GM12878 (cell line): ENCODE measurements around the gene LYRM4. TPM values are rescaled to one million over a fixed set of nuclear protein-coding genes. Genes with fewer than 3 reads are reported as not detected.

Experiments used
- ATAC-seq: fragments of 200-7000 bp; cut with Tn5 transposase; 3 replicates; pipeline ENCODE4 v1.9.1; 2020; ENCODE audit warnings: mild to moderate bottlenecking, moderate library complexity
- BruUV-seq: library from RNA; stranded (reverse); fragments of 400-500 nt; replicated peaks from 2 replicates; lab custom pipeline; 2021; lab: Mats Ljungman, UMichigan
- CTCF ChIA-PET: fragments of 300-600 bp; sonication (Branson Sonifier 250); formaldehyde crosslinking; extraction: SDS; loops from one replicate; lab custom pipeline; 2021; ENCODE audit warnings: inconsistent platforms; lab: Yijun Ruan, JAX
- POLR2A ChIA-PET: fragments of 350-600 bp; formaldehyde crosslinking; extraction: SDS; loops from one replicate; lab custom pipeline; 2021; ENCODE audit warnings: inconsistent platforms; lab: Charles Lee
- RAD21 ChIA-PET: fragments of 300-600 bp; sonication (Branson Sonifier 250); formaldehyde crosslinking; loops from one replicate; lab custom pipeline; 2023; ENCODE audit warnings: antibody characterized with exemption; ENCODE audit not compliant: unreplicated experiment; lab: Charles Lee
- SMC1A ChIA-PET: fragments of 300-600 bp; sonication (Branson Sonifier 250); formaldehyde crosslinking; loops from one replicate; lab custom pipeline; 2023; ENCODE audit not compliant: unreplicated experiment, uncharacterized antibody; lab: Charles Lee
- DNase-seq: peaks from one replicate; pipeline ENCODE4 v3.0.0-alpha.2; 2011; ENCODE audit warnings: low read depth, low spot score
- FAIRE-seq: peaks from 3 replicates; lab custom pipeline; 2011; peaks lifted over from hg19 to GRCh38; lab: Jason Lieb, UNC
- H2AFZ ChIP-seq: 2 replicates; pipeline ENCODE4 v1.6.0; 2011; ENCODE audit warnings: low read depth, low read length, control low read depth; ENCODE audit not compliant: control insufficient read depth
- H3K27ac ChIP-seq: 2 replicates; pipeline ENCODE4 v1.5.1; 2011; ENCODE audit warnings: control low read depth; ENCODE audit not compliant: control insufficient read depth, insufficient read depth
- H3K27me3 ChIP-seq, 2 experiments: replicated peaks in 1 of 2; 2 replicates each; pipeline versions ENCODE4 v1.6.0 to v1.6.1; 2011; ENCODE audit warnings: low read length in 1 of 2; ENCODE audit not compliant: control insufficient read depth in 2 of 2, insufficient read depth in 2 of 2
- H3K36me3 ChIP-seq, 2 experiments: 2 replicates each; pipeline ENCODE4 v1.5.1; 2011; ENCODE audit warnings: low read length in 1 of 2; ENCODE audit not compliant: control insufficient read depth in 2 of 2, insufficient read depth in 2 of 2
- H3K4me1 ChIP-seq: 2 replicates; pipeline ENCODE4 v1.6.1; 2011; ENCODE audit warnings: mild to moderate bottlenecking, low read length, moderate library complexity, mixed read lengths; ENCODE audit not compliant: control insufficient read depth, insufficient read depth
- H3K4me2 ChIP-seq: 2 replicates; pipeline ENCODE4 v1.6.0; 2011; ENCODE audit warnings: control low read depth; ENCODE audit not compliant: control insufficient read depth, insufficient read depth
- H3K4me3 ChIP-seq: fragments of 200-600 bp; sonication (generic); 2 replicates; pipeline ENCODE4 v1.5.1; 2016
- H3K79me2 ChIP-seq: 2 replicates; pipeline ENCODE4 v1.6.0; 2011; ENCODE audit warnings: low read length; ENCODE audit not compliant: control insufficient read depth, insufficient read depth
- H3K9ac ChIP-seq: 2 replicates; pipeline ENCODE4 v1.8.0; 2011; ENCODE audit warnings: low read length, control low read depth, mixed read lengths; ENCODE audit not compliant: control insufficient read depth, insufficient read depth
- H3K9me3 ChIP-seq: replicated peaks from 3 replicates; pipeline ENCODE4 v1.5.1; 2011; ENCODE audit warnings: mild to moderate bottlenecking, low read length; ENCODE audit not compliant: control insufficient read depth, insufficient read depth
- H4K20me1 ChIP-seq: 2 replicates; pipeline ENCODE4 v1.6.0; 2011; ENCODE audit not compliant: control insufficient read depth, insufficient read depth
- CHD4 ChIP-seq: fragments of 200-600 bp; sonication (generic); IDR thresholded peaks from 2 replicates; pipeline ENCODE4 v1.6.1; 2016; ENCODE audit warnings: mild to moderate bottlenecking
- KDM1A ChIP-seq: fragments of 200-600 bp; sonication (generic); IDR thresholded peaks from 2 replicates; pipeline ENCODE4 v1.6.1; 2016; ENCODE audit warnings: borderline replicate concordance
- MEF2B ChIP-seq: fragments of 450-650 bp; IDR thresholded peaks from 2 replicates; pipeline ENCODE4 v1.6.1; 2018; ENCODE audit warnings: mild to moderate bottlenecking, moderate library complexity; ENCODE audit not compliant: partially characterized antibody, poor library complexity, severe bottlenecking
- MXI1 ChIP-seq: fragments of 150-350 bp; IDR thresholded peaks from 2 replicates; pipeline ENCODE4 v1.6.1; 2011; ENCODE audit warnings: low read depth, mild to moderate bottlenecking, inconsistent platforms, low read length, improper control_type of control experiment
- POU2F2 ChIP-seq: IDR thresholded peaks from 3 replicates; pipeline ENCODE4 v1.6.1; 2011; ENCODE audit warnings: low read depth, mild to moderate bottlenecking, low read length, borderline replicate concordance
- RFX5 ChIP-seq: IDR thresholded peaks from 2 replicates; pipeline ENCODE4 v1.6.1; 2011; ENCODE audit warnings: low read depth, low read length, improper control_type of control experiment
- WGBS: methylation state at CpG from one replicate; pipeline ENCODE4 v1.1.6; 2016; ENCODE audit warnings: low lambda C conversion rate; ENCODE audit not compliant: insufficient replicate concordance, insufficient coverage; ENCODE audit errors: missing lambda C conversion rate; 5-methylcytosine and 5-hydroxymethylcytosine counted together
- in situ Hi-C: fragments of 300-500 bp; cut with MboI; formaldehyde crosslinking; loops from 9 replicates; pipeline ENCODE4 v1.14.3; 2018; ENCODE audit warnings: mixed read lengths
- intact Hi-C: fragments of 100-400 bp; cut with micrococcal nuclease; formaldehyde crosslinking; loops from one replicate; pipeline ENCODE4 v1.14.2; 2022; ENCODE audit not compliant: unreplicated experiment
- polyA plus RNA-seq, 11 experiments: library from polyadenylated mRNA; depleted of rRNA in 4 of 11; unstranded in 6 of 11; stranded (reverse) in 5 of 11; fragments of >200 nt; fragmentation: Nextera tagmentation in 4 of 11; fragmentation: Illumina TruSeq in 1 of 11; extraction: Ambion mirVana in 4 of 11; extraction: Trizol in 1 of 11; gene quantifications; 1 replicate in 1 of 11; 2 replicates in 10 of 11; pipeline versions ENCODE4 v1.2.1 to v1.2.3, GENCODE V29; 2011 to 2016; ENCODE audit warnings: inconsistent platforms in 2 of 11, missing spikeins in 2 of 11, low read depth in 1 of 11
- total RNA-seq, 4 experiments: library from RNA; depleted of rRNA in 3 of 4; stranded (reverse); fragments of >200 nt in 3 of 4; fragmentation: Illumina TruSeq in 1 of 4; extraction: Trizol in 1 of 4; gene quantifications; 2 replicates each; pipeline versions ENCODE4 v1.2.1 to v1.2.3, GENCODE V29; 2013 to 2021
- TF ChIP-seq, protein P1 (sequence below): fragments of 450-650 bp; IDR thresholded peaks from 2 replicates; pipeline ENCODE4 v1.6.1; 2018; ENCODE audit warnings: borderline replicate concordance, mild to moderate bottlenecking; ENCODE audit not compliant: partially characterized antibody
- TF ChIP-seq, protein P2 (sequence below): fragments of 150-350 bp; IDR thresholded peaks from 2 replicates; pipeline ENCODE4 v1.6.1; 2014; ENCODE audit warnings: mild to moderate bottlenecking, low read depth, low read length

Gene LYRM4
- total and polyA plus RNA-seq, 10 of the 15 experiments (the other 5 are each of a cell fraction or from before 2014, with no cell fraction given), result 32.7 to 66.8 (median 44.0) TPM

DNA sequence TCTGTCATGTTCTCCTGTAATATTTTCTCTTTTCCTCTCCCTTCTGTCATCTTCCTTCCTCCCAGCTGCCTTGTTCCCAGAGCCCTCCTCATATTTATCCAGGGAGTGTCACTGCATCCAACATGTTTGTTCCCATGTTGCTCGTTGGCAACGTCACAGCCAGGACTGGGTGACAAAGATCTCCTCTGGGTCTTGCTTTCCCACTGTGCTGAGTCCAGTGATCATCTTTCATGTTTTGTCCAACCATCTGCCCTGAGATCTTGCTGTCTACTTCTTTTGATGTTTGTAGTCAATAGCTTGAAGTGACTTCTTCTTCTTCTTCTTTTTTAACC is 27.2 kb upstream of the LYRM4 start:
- ChIA-PET SMC1A (interaction anchor here (0.7 to 1.4 kb wide), 6 partner anchors 12 to 113 kb away, joined by 3 to 6 read pairs (median 4); partner anchors contain the start of gene FARS2), POLR2A (no interaction called here), RAD21 (interaction anchor here (0.7 to 0.9 kb wide), 3 partner anchors 11 to 23 kb away, joined by 3 read pairs; no protein-coding TSS in a partner anchor), CTCF (interaction anchor here (1.2 to 2.1 kb wide), 3 partner anchors 15 to 144 kb away, joined by 4 to 11 read pairs (median 9); no protein-coding TSS in a partner anchor)
- BruUV-seq, result no TSS peak
- no peak overlapping the region for H3K9ac ChIP-seq
- in situ Hi-C loops (no loop called here), intact Hi-C loops (no loop called here)
- H3K9me3 ChIP-seq, result no peaks in the 10 kb centered on the region
- no peaks in the 10 kb centered on the region for H3K36me3 ChIP-seq
- TF ChIP-seq, protein P1, sequence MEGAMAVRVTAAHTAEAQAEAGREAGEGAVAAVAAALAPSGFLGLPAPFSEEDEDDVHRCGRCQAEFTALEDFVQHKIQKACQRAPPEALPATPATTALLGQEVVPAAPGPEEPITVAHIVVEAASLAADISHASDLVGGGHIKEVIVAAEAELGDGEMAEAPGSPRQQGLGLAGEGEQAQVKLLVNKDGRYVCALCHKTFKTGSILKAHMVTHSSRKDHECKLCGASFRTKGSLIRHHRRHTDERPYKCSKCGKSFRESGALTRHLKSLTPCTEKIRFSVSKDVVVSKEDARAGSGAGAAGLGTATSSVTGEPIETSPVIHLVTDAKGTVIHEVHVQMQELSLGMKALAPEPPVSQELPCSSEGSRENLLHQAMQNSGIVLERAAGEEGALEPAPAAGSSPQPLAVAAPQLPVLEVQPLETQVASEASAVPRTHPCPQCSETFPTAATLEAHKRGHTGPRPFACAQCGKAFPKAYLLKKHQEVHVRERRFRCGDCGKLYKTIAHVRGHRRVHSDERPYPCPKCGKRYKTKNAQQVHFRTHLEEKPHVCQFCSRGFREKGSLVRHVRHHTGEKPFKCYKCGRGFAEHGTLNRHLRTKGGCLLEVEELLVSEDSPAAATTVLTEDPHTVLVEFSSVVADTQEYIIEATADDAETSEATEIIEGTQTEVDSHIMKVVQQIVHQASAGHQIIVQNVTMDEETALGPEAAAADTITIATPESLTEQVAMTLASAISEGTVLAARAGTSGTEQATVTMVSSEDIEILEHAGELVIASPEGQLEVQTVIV, result no peak
- TF ChIP-seq, protein P2, sequence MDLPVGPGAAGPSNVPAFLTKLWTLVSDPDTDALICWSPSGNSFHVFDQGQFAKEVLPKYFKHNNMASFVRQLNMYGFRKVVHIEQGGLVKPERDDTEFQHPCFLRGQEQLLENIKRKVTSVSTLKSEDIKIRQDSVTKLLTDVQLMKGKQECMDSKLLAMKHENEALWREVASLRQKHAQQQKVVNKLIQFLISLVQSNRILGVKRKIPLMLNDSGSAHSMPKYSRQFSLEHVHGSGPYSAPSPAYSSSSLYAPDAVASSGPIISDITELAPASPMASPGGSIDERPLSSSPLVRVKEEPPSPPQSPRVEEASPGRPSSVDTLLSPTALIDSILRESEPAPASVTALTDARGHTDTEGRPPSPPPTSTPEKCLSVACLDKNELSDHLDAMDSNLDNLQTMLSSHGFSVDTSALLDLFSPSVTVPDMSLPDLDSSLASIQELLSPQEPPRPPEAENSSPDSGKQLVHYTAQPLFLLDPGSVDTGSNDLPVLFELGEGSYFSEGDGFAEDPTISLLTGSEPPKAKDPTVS, result no peak
- no peak for TF ChIP-seq POU2F2
- TF ChIP-seq MXI1, result no peak
- TF ChIP-seq KDM1A, result no peak
- TF ChIP-seq RFX5, result no peak
- TF ChIP-seq CHD4, result no peak
- TF ChIP-seq MEF2B, result no peak
- ATAC-seq (no peak), DNase-seq (no peak), FAIRE-seq (no peak)
- H3K27me3 ChIP-seq, result no peaks in the 10 kb centered on the region
- H3K79me2 ChIP-seq, result peaks cover 4% of the 10 kb centered on the region; the same call in 1 of the 2 replicates
- H3K4me2 ChIP-seq, result no peak overlapping the region
- no peak overlapping the region for H3K27ac ChIP-seq
- H4K20me1 ChIP-seq, result no peaks in the 10 kb centered on the region
- no peak overlapping the region for H3K4me3 ChIP-seq
- H2AFZ ChIP-seq, result no peak overlapping the region
- peaks cover 14% of the 10 kb centered on the region for H3K4me1 ChIP-seq
- WGBS, result 30% methylated on average over 2 of the region's 2 CpGs
